Measurements from ENCODE around the gene EXOC2. TPM values are rescaled to one million over a fixed set of nuclear protein-coding genes. Genes with fewer than 3 reads are reported as not detected.

Gene EXOC2
- total and polyA plus RNA-seq, 4 experiments from 2014 or later: 38.2 to 48.3 (median 46.1) TPM

- H3K27ac Mint-ChIP-seq: peak overlapping the region in 1 of 7 donors; percentile 22
- intact Hi-C loops (cut with micrococcal nuclease): no loop called here
- H3K36me3 Mint-ChIP-seq: no peaks in the 10 kb centered on the region
- no peaks in the 10 kb centered on the region for H3K9me3 Mint-ChIP-seq
- peaks cover 11 to 14% of the 10 kb centered on the region in 2 donors for H3K27me3 Mint-ChIP-seq
- Histone ChIP-seq H3K4me1 (ENCODE audit: insufficient read depth, low read length) (no peaks in the 10 kb centered on the region), H3K4me3 (ENCODE audit: low read length in 2 of 2) (no peak overlapping the region), H3K36me3 (ENCODE audit: insufficient read depth, low read length) (no peaks in the 10 kb centered on the region), H3K27ac (ENCODE audit: low read depth, low read length) (no peak overlapping the region), H3K27me3 (ENCODE audit: insufficient read depth, low read length) (no peaks in the 10 kb centered on the region), H3K9me3 (ENCODE audit: control insufficient read depth in 1 of 2, low read length in 2 of 2) (no peaks in the 10 kb centered on the region)
- POLR2A ChIA-PET (ENCODE audit: partially characterized antibody): no interaction called here
- no peaks in the 10 kb centered on the region for H3K4me1 Mint-ChIP-seq
- DNase-seq: no peak
- CTCF ChIA-PET (ENCODE audit: partially characterized antibody): interaction anchor here (0.6 to 2.8 kb wide), 3 partner anchors 8 to 1088 kb away, joined by 4 to 8 read pairs (median 7); no protein-coding TSS in a partner anchor
- H3K4me3 Mint-ChIP-seq: no peak overlapping the region
These were observed 36.8 kb upstream of the EXOC2 start for GRCh38 chr6:729606-730320.

GRCh38 chr6:727856-728255 lies 34.9 kb upstream of the EXOC2 start:
- H3K4me3 ChIP-seq (ENCODE audit: low read length in 2 of 2): no peak overlapping the region
- H3K36me3 ChIP-seq (ENCODE audit: insufficient read depth, low read length): no peaks in the 10 kb centered on the region
- Mint-ChIP-seq H3K27me3 (peaks cover 14% of the 10 kb centered on the region in 2 donors), H3K9me3 (no peaks in the 10 kb centered on the region), H3K36me3 (no peaks in the 10 kb centered on the region), H3K4me1 (peaks cover 0 to under 1% (median 0%) of the 10 kb centered on the region in 4 donors), H3K4me3 (no peak overlapping the region), H3K27ac (no peak overlapping the region)
- no peaks in the 10 kb centered on the region for H3K9me3 ChIP-seq (ENCODE audit: control insufficient read depth in 1 of 2, low read length in 2 of 2)
- ChIA-PET CTCF (ENCODE audit: partially characterized antibody) (no interaction called here), POLR2A (ENCODE audit: partially characterized antibody) (interaction anchor here (0.8 kb wide), 1 partner anchor 18 kb away, joined by 3 read pairs; no protein-coding TSS in a partner anchor)
- no peak overlapping the region for H3K27ac ChIP-seq (ENCODE audit: low read depth, low read length)
- intact Hi-C loops (cut with micrococcal nuclease): no loop called here
- no peak for DNase-seq
- no peaks in the 10 kb centered on the region for H3K4me1 ChIP-seq (ENCODE audit: insufficient read depth, low read length)
- H3K27me3 ChIP-seq (ENCODE audit: insufficient read depth, low read length): no peaks in the 10 kb centered on the region

GRCh38 chr6:723540-723939 lies 30.6 kb upstream of the EXOC2 start:
- Histone ChIP-seq H3K27ac (ENCODE audit: low read depth, low read length) (no peak overlapping the region), H3K4me1 (ENCODE audit: insufficient read depth, low read length) (peaks cover 7% of the 10 kb centered on the region), H3K9me3 (ENCODE audit: control insufficient read depth in 1 of 2, low read length in 2 of 2) (no peaks in the 10 kb centered on the region), H3K4me3 (ENCODE audit: low read length in 2 of 2) (no peak overlapping the region), H3K36me3 (ENCODE audit: insufficient read depth, low read length) (no peaks in the 10 kb centered on the region), H3K27me3 (ENCODE audit: insufficient read depth, low read length) (no peaks in the 10 kb centered on the region)
- intact Hi-C loops (cut with micrococcal nuclease): loop anchor here (2.0 to 5.0 kb wide), 4 partner anchors 106 to 713 kb away; no protein-coding TSS in a partner anchor
- no peak overlapping the region for H3K4me3 Mint-ChIP-seq
- no peak for DNase-seq
- CTCF ChIA-PET (ENCODE audit: partially characterized antibody): interaction anchor here (4.5 kb wide), 1 partner anchor 129 kb away, joined by 24 read pairs; no protein-coding TSS in a partner anchor
- H3K9me3 Mint-ChIP-seq: no peaks in the 10 kb centered on the region
- peaks cover 12 to 13% of the 10 kb centered on the region in 2 donors for H3K27me3 Mint-ChIP-seq
- POLR2A ChIA-PET (ENCODE audit: partially characterized antibody): no interaction called here
- peak overlapping the region in 1 of 7 donors; percentile 58 for H3K27ac Mint-ChIP-seq
- H3K36me3 Mint-ChIP-seq: no peaks in the 10 kb centered on the region
- peaks cover 0 to 9% (median 4%) of the 10 kb centered on the region in 4 donors for H3K4me1 Mint-ChIP-seq

GRCh38 chr6:722608-723007 lies 29.7 kb upstream of the EXOC2 start:
- H3K36me3 ChIP-seq (ENCODE audit: insufficient read depth, low read length): no peaks in the 10 kb centered on the region
- Mint-ChIP-seq H3K27ac (no peak overlapping the region), H3K27me3 (peaks cover 10 to 14% of the 10 kb centered on the region in 2 donors), H3K4me3 (no peak overlapping the region), H3K36me3 (no peaks in the 10 kb centered on the region), H3K9me3 (no peaks in the 10 kb centered on the region), H3K4me1 (peaks cover 0 to 9% (median 4%) of the 10 kb centered on the region in 4 donors)
- no peaks in the 10 kb centered on the region for H3K27me3 ChIP-seq (ENCODE audit: insufficient read depth, low read length)
- H3K4me3 ChIP-seq (ENCODE audit: low read length in 2 of 2): no peak overlapping the region
- H3K27ac ChIP-seq (ENCODE audit: low read depth, low read length): no peak overlapping the region
- H3K4me1 ChIP-seq (ENCODE audit: insufficient read depth, low read length): peaks cover 7% of the 10 kb centered on the region
- intact Hi-C loops (cut with micrococcal nuclease): loop anchor here (1.0 to 5.0 kb wide), 5 partner anchors 105 to 714 kb away; no protein-coding TSS in a partner anchor
- no peaks in the 10 kb centered on the region for H3K9me3 ChIP-seq (ENCODE audit: control insufficient read depth in 1 of 2, low read length in 2 of 2)
- ChIA-PET CTCF (ENCODE audit: partially characterized antibody) (interaction anchor here (0.7 to 4.5 kb wide), 24 partner anchors 8 to 665 kb away, joined by 3 to 26 read pairs (median 4); no protein-coding TSS in a partner anchor), POLR2A (ENCODE audit: partially characterized antibody) (interaction anchor here (1.2 to 3.3 kb wide), 3 partner anchors 12 to 30 kb away, joined by 4 to 11 read pairs (median 6); partner anchors contain the start of gene EXOC2)
- no peak for DNase-seq

- intact Hi-C loops (cut with micrococcal nuclease): loop anchor here (1.0 to 5.0 kb wide), 5 partner anchors 105 to 715 kb away; no protein-coding TSS in a partner anchor
- H3K27ac ChIP-seq (ENCODE audit: low read depth, low read length): no peak overlapping the region
- peaks cover 7% of the 10 kb centered on the region for H3K4me1 ChIP-seq (ENCODE audit: insufficient read depth, low read length)
- peak; percentile 55 to 69 (median 58) for DNase-seq
- H3K36me3 Mint-ChIP-seq: no peaks in the 10 kb centered on the region
- H3K4me3 Mint-ChIP-seq: peak overlapping the region in 2 of 8 donors; percentile 7 to 52
- no peak overlapping the region for H3K27ac Mint-ChIP-seq
- no peak overlapping the region for H3K4me3 ChIP-seq (ENCODE audit: low read length in 2 of 2)
- H3K27me3 ChIP-seq (ENCODE audit: insufficient read depth, low read length): no peaks in the 10 kb centered on the region
- peaks cover 8 to 10% of the 10 kb centered on the region in 2 donors for H3K27me3 Mint-ChIP-seq
- H3K4me1 Mint-ChIP-seq: peaks cover 0 to 9% (median 4%) of the 10 kb centered on the region in 4 donors
- ChIA-PET CTCF (ENCODE audit: partially characterized antibody) (interaction anchor here (0.7 to 4.5 kb wide), 25 partner anchors 8 to 666 kb away, joined by 3 to 26 read pairs (median 4); no protein-coding TSS in a partner anchor), POLR2A (ENCODE audit: partially characterized antibody) (interaction anchor here (1.2 to 3.3 kb wide), 3 partner anchors 11 to 29 kb away, joined by 4 to 11 read pairs (median 6); partner anchors contain the start of gene EXOC2)
- no peaks in the 10 kb centered on the region for H3K9me3 ChIP-seq (ENCODE audit: control insufficient read depth in 1 of 2, low read length in 2 of 2)
- H3K9me3 Mint-ChIP-seq: no peaks in the 10 kb centered on the region
- no peaks in the 10 kb centered on the region for H3K36me3 ChIP-seq (ENCODE audit: insufficient read depth, low read length)
These were observed 29.2 kb upstream of the EXOC2 start for GRCh38 chr6:722077-722524.

- no peak for DNase-seq
- no peaks in the 10 kb centered on the region for H3K36me3 ChIP-seq (ENCODE audit: insufficient read depth, low read length)
- ChIA-PET POLR2A (ENCODE audit: partially characterized antibody) (no interaction called here), CTCF (ENCODE audit: partially characterized antibody) (no interaction called here)
- H3K4me1 ChIP-seq (ENCODE audit: insufficient read depth, low read length): peaks cover 7% of the 10 kb centered on the region
- Mint-ChIP-seq H3K36me3 (no peaks in the 10 kb centered on the region), H3K9me3 (peaks cover 0 to 2% (median 0%) of the 10 kb centered on the region in 8 donors), H3K27ac (no peak overlapping the region), H3K4me3 (no peak overlapping the region), H3K4me1 (peaks cover 0 to 9% (median 4%) of the 10 kb centered on the region in 4 donors), H3K27me3 (peaks cover 2 to 3% of the 10 kb centered on the region in 2 donors)
- no peak overlapping the region for H3K4me3 ChIP-seq (ENCODE audit: low read length in 2 of 2)
- no peaks in the 10 kb centered on the region for H3K9me3 ChIP-seq (ENCODE audit: control insufficient read depth in 1 of 2, low read length in 2 of 2)
- H3K27me3 ChIP-seq (ENCODE audit: insufficient read depth, low read length): no peaks in the 10 kb centered on the region
- intact Hi-C loops (cut with micrococcal nuclease): no loop called here
- H3K27ac ChIP-seq (ENCODE audit: low read depth, low read length): no peak overlapping the region
These were observed 25.4 kb upstream of the EXOC2 start for GRCh38 chr6:718345-718744.

GRCh38 chr6:717135-717534 lies 24.2 kb upstream of the EXOC2 start:
- no peak overlapping the region for H3K4me3 Mint-ChIP-seq
- no peak for DNase-seq
- peaks cover 0 to 3% (median 2%) of the 10 kb centered on the region in 4 donors for H3K4me1 Mint-ChIP-seq
- H3K27ac Mint-ChIP-seq: no peak overlapping the region
- POLR2A ChIA-PET (ENCODE audit: partially characterized antibody): no interaction called here
- Histone ChIP-seq H3K4me3 (ENCODE audit: low read length in 2 of 2) (no peak overlapping the region), H3K27ac (ENCODE audit: low read depth, low read length) (no peak overlapping the region), H3K27me3 (ENCODE audit: insufficient read depth, low read length) (no peaks in the 10 kb centered on the region), H3K36me3 (ENCODE audit: insufficient read depth, low read length) (no peaks in the 10 kb centered on the region), H3K9me3 (ENCODE audit: control insufficient read depth in 1 of 2, low read length in 2 of 2) (no peaks in the 10 kb centered on the region), H3K4me1 (ENCODE audit: insufficient read depth, low read length) (peaks cover 2% of the 10 kb centered on the region)
- CTCF ChIA-PET (ENCODE audit: partially characterized antibody): no interaction called here
- peaks cover 1 to 2% of the 10 kb centered on the region in 2 donors for H3K27me3 Mint-ChIP-seq
- H3K9me3 Mint-ChIP-seq: peaks cover 0 to 2% (median 0%) of the 10 kb centered on the region in 8 donors
- H3K36me3 Mint-ChIP-seq: no peaks in the 10 kb centered on the region
- intact Hi-C loops (cut with micrococcal nuclease): no loop called here

Data from CD4-positive, alpha-beta memory T cell (primary cell).